ENCODE data around the gene BANP. TPM values are rescaled to one million over a fixed set of nuclear protein-coding genes. Genes with fewer than 3 reads are reported as not detected.
A peak's percentile ranks its signal among the peaks of the same experiment; 100 is the strongest.

The BANP gene
- total and polyA plus RNA-seq, 2 of the 8 experiments (the other 6 are each of a cell fraction or from before 2014, with no cell fraction given) = 25.8 to 39.8 TPM

DNA sequence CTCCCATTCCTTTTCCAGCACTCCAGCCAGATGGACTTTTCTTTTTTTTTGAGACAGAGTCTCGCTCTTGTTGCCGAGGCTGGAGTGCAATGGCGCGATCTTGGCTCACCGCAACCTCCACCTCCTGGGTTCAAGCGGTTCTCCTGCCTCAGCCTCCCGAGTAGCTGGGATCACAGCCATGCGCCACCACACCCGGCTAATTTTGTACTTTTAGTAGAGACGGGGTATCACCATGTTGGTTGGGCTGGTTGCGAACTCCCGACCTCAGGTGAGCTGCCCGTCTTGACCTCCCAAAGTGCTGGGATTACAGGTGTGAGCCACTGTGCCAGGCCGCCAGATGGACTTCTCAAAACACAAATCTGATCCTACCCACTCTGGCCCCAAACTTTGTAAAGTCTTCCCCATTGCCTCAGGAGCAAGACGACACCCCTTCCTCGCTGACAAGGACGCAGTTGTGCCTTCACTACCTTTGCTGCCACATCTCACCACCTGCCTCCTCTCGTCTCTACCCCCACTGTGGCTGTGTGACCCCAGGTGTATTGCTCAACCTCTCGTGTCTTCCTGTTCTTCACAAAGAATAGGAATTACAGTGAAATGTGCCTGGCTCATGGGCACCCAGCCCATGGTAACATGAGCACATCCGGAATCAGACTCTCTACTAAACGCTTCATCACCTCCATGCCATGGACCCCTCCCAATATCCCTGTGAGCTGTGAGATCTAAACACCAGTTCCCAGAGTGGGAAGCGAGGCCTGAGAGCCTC, 3.7 kb upstream of the BANP start:
- ChIA-PET CTCF (ENCODE audit: partially characterized antibody) (interaction anchor here (0.7 to 1.3 kb wide), 3 partner anchors 13 to 178 kb away, joined by 3 to 5 read pairs (median 3); no protein-coding TSS in a partner anchor), POLR2A (ENCODE audit: partially characterized antibody) (no interaction called here)
- Histone ChIP-seq H2BK120ac (replicated peaks; ENCODE audit: low read depth, low read length) (no peak overlapping the region), H3K27ac (ENCODE audit: low read depth, low read length) (no peak overlapping the region), H2BK20ac (ENCODE audit: low read length) (no peak overlapping the region), H3K36me3 (ENCODE audit: control insufficient read depth in 2 of 4, insufficient read depth in 4 of 4, low read length in 3 of 4) (no peaks in the 10 kb centered on the region), H3K9ac (replicated peaks in 1 of 4; ENCODE audit: extremely low read depth in 1 of 4, low read depth in 3 of 4, low read length in 3 of 4) (no peak overlapping the region; a peak in 1 of 7 replicates), H3K18ac (ENCODE audit: extremely low read depth, low read length) (no peak overlapping the region; the same call in 1 of the 2 replicates), H3K9me3 (ENCODE audit: insufficient read depth in 2 of 2, low read depth in 1 of 2, low read length in 1 of 2) (no peaks in the 10 kb centered on the region), H4K5ac (ENCODE audit: insufficient read length, low read depth, low read length) (no peak overlapping the region), H3K56ac (replicated peaks; ENCODE audit: insufficient read length, low read depth, low read length) (no peak overlapping the region), H3K79me1 (ENCODE audit: low read depth, low read length) (peaks cover 7% of the 10 kb centered on the region; the same call in 1 of the 2 replicates), H3K4me1 (replicated peaks in 1 of 4; ENCODE audit: control insufficient read depth in 3 of 4, insufficient read depth in 4 of 4, low read length in 3 of 4) (peaks cover 6 to 20% (median 11%) of the 10 kb centered on the region in 4 experiments), H4K91ac (replicated peaks; ENCODE audit: insufficient read length, low read length) (peak overlapping the region; percentile 42), H3K4ac (replicated peaks; ENCODE audit: insufficient read length, low read depth, low read length) (peak overlapping the region; percentile 88), H3K4me3 (ENCODE audit: extremely low read depth in 1 of 4, insufficient read depth in 2 of 4, low read depth in 3 of 4, low read length in 4 of 4) (no peak overlapping the region), H4K8ac (ENCODE audit: extremely low read depth, insufficient read depth, low read length) (no peak overlapping the region; the same call in 1 of the 2 replicates), H3K14ac (ENCODE audit: insufficient read length) (no peak overlapping the region), H2AK5ac (ENCODE audit: low read depth, low read length) (no peak overlapping the region), H4K20me1 (replicated peaks in 1 of 2; ENCODE audit: control insufficient read depth in 1 of 2, insufficient read depth in 2 of 2, low read length in 2 of 2) (no peaks in the 10 kb centered on the region), H2BK12ac (ENCODE audit: low read depth, low read length) (peak overlapping the region; percentile 77; the same call in 1 of the 2 replicates), H3K23ac (ENCODE audit: insufficient read length) (no peak overlapping the region), H2BK5ac (ENCODE audit: low read depth, low read length) (no peak overlapping the region), H3K4me2 (ENCODE audit: insufficient read depth in 1 of 2, low read depth in 2 of 2, low read length in 2 of 2) (no peak overlapping the region), H3K79me2 (ENCODE audit: control insufficient read depth in 1 of 2, insufficient read depth in 2 of 2, low read length in 2 of 2) (peaks cover 6 to 9% of the 10 kb centered on the region in 2 experiments), H3K23me2 (ENCODE audit: low read depth, low read length) (peaks cover 8% of the 10 kb centered on the region), H3K27me3 (replicated peaks in 1 of 4; ENCODE audit: control insufficient read depth in 3 of 4, extremely low read depth in 1 of 4, insufficient read depth in 3 of 4, low read length in 3 of 4) (no peaks in the 10 kb centered on the region), H2AFZ (ENCODE audit: low read length) (no peak overlapping the region), H2BK15ac (ENCODE audit: low read length) (0 out of 2 replicates have a peak overlapping the region, but pooled peaks have one; percentile 61)
- DNase-seq (ENCODE audit: low read depth in 1 of 2, low spot score in 2 of 2) (no peak), FAIRE-seq (no peak)
- WGBS, 2 experiments (ENCODE audit: extremely low coverage in 1 of 2, insufficient coverage in 1 of 2, insufficient read length in 1 of 2, insufficient replicate concordance in 2 of 2, low coverage in 1 of 2, low lambda C conversion rate in 2 of 2, missing lambda C conversion rate in 1 of 2) = 91% methylated on average over 22 of the region's 22 CpGs; no CpG with 5 or more reads in 1 of the 2 experiments
- TF ChIP-seq KDM4A (IDR thresholded peaks at IDR 0.05; ENCODE audit: low read depth, low read length, severe bottlenecking) = no peak
- TF ChIP-seq SUZ12 (IDR thresholded peaks at IDR 0.05; ENCODE audit: low read length) = no peak
- no peak for TF ChIP-seq RBBP5 (IDR thresholded peaks at IDR 0.05; ENCODE audit: borderline replicate concordance, low read depth, low read length)
- TF ChIP-seq TEAD4 (IDR thresholded peaks at IDR 0.05; ENCODE audit: low read depth, low read length) = no peak
- no peak for TF ChIP-seq TAF1 (IDR thresholded peaks at IDR 0.05; ENCODE audit: low read depth, low read length)
- TF ChIP-seq, protein P1, sequence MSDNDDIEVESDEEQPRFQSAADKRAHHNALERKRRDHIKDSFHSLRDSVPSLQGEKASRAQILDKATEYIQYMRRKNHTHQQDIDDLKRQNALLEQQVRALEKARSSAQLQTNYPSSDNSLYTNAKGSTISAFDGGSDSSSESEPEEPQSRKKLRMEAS (IDR thresholded peaks at IDR 0.05) = no peak
- no peak for TF ChIP-seq SP2 (IDR thresholded peaks at IDR 0.05; ENCODE audit: low read length)
- TF ChIP-seq BCL11A (IDR thresholded peaks at IDR 0.05; ENCODE audit: low read depth in 2 of 2, low read length in 2 of 2) = no peak
- TF ChIP-seq KDM5A (IDR thresholded peaks at IDR 0.05; ENCODE audit: low read length) = no peak
- no peak for TF ChIP-seq ZNF274 (IDR thresholded peaks at IDR 0.05; ENCODE audit: borderline replicate concordance, extremely low read depth, low read length)
- no peak for TF ChIP-seq TBP (IDR thresholded peaks at IDR 0.05; ENCODE audit: low read depth, low read length)
- no peak for TF ChIP-seq CHD2 (IDR thresholded peaks at IDR 0.05; ENCODE audit: low read length)
- TF ChIP-seq CREB1 (IDR thresholded peaks at IDR 0.05) = no peak
- TF ChIP-seq SP4 (IDR thresholded peaks at IDR 0.05; ENCODE audit: low read length) = no peak
